Stimulated activated CD8-positive, alpha-beta memory T cell treated with anti-CD3 and anti-CD28 coated beads, Interleukin-12 subunit alpha, Interleukin-12 subunit beta, amount 100 ng/mL, for 4 hours (primary cell): ENCODE measurements around the gene IQGAP1.
"Not testable (repeated sequence)": the region's sequence is repeated elsewhere in the genome, so short reads cannot be mapped to it uniquely, and the experiment has no call there.

Experiments used
- DNase-seq: peaks from one replicate; pipeline ENCODE4 v3.0.0-alpha.2; 2020; ENCODE audit warnings: low read depth

Gene IQGAP1

GRCh38 chr15:90412356-90413194 is 24.5 kb downstream of the IQGAP1 start:
- DNase-seq, result no peak

- DNase-seq, result no peak
Observed at GRCh38 chr15:90413411-90414379, 25.7 kb downstream of the IQGAP1 start.

- no peak for DNase-seq
Observed at GRCh38 chr15:90414408-90415028, 26.5 kb downstream of the IQGAP1 start.

GRCh38 chr15:90416052-90416451 is 28.0 kb downstream of the IQGAP1 start:
- not testable (repeated sequence) for DNase-seq

DNA sequence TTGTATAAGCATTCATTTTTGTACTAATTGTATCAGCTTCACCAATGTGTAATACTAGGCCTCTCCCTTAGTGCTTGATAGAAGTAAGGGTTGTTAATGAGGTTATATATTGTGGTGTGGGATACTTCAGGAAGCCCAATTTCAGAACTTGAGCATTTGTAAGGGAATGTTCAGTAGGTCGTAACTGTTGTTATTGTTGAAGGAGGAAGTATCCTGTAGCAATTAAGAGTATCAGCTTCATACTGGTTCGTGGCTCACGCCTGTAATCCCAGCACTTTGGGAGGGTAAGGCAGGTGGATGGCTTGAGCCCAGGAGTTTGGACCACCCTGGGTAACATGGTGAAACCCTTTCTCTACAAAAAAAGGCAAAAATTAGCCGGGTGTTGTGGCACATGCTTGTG is 30.6 kb downstream of the IQGAP1 start:
- no peak for DNase-seq

DNA sequence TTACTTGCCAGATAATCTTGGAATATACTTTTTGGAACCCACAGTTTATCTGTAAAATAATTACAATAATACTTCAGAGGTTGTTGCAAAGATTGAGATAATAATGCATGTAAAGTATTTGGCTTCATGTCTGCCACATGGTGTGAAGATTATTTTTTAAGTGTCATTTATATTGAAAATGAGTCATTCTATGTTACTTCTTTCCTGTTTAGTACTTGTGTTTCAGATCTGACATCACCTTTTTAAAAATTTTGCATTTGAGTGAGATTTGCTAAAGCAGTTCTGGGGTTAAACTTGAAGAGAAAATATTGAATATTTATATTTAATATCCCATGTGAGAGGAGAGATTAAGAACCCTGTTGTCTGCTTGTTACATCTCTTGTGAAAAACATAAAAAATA is 31.2 kb downstream of the IQGAP1 start:
- no peak for DNase-seq

DNA sequence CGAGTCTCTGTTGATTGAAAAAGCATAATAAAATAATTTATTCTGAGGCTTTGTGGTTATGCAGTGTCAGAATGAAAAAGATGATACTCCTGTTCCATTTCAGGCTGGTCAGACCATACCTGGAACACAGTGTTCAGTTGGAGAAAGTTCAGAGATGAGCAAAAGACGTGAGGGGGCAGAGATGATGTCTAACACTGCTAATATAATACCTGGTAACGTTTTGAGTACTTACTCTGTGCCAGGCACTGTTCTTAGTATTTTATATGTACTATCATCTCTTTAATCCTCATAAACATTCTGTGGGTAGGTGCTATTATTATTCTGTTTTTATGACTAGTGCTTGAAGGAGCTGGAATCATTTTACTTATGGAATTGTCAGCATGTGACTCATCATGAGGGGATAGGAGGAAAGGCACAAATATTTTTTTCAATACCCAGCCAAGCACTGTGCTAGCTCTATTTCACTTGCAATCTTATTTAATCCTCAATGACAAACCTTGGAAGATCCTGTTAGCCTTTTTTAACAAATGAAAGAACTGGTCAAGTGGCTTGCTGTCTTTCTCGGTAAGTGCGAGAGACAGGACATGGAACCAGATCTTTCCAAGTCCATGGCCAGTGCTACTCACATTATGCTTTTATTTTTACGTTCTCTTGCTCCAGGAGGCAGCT is 31.8 kb downstream of the IQGAP1 start:
- no peak for DNase-seq

DNA sequence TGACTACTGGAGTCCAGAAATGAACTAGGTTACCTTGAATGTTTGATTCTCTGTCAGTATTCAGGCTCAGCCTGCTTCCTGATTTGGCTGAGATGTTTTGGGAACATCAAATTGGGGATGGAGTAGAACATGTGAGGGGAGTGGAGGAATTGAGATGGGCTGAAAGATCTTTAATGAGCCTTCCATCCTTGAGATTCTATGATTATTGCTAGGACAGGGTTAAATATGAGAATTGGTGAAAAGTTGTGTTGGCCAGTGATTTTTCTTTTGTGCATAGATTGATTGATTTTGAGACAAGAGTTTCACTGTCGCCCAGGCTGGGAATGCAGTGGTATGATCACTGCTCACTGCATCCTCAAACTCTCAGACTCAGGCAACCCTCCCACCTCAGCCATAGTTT is 32.4 kb downstream of the IQGAP1 start:
- no peak for DNase-seq

GRCh38 chr15:90421527-90421926 is 33.5 kb downstream of the IQGAP1 start:
- no peak for DNase-seq

- DNase-seq, result no peak
Observed at GRCh38 chr15:90422043-90422442, 34.0 kb downstream of the IQGAP1 start.

- DNase-seq, result no peak
Observed at GRCh38 chr15:90422936-90423335, 34.9 kb downstream of the IQGAP1 start.

DNA sequence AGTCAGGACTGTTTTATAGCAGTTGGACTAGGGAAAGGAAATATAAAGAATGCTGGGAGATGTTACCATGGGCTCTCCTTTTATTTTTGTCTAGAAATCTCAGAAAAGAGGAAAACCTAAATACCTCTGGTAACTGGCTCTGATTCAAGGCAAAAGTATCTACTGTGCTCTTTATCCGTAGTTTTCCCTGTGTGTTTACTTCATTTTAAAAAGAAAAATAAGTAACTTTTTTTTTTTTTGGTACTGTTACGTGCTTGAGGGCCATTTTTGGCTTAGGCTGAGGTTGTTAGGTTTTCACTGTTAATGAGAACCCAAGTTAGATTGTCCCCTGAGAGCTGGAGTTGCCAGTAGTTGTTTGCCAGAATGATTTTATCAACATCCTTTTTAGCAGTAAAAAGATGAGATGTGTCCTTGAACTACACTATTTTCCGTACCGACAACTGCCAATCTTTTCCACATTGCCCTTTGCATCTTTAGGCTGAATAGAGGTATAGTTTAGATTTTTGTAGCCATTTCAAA is 35.8 kb downstream of the IQGAP1 start:
- no peak for DNase-seq

DNA sequence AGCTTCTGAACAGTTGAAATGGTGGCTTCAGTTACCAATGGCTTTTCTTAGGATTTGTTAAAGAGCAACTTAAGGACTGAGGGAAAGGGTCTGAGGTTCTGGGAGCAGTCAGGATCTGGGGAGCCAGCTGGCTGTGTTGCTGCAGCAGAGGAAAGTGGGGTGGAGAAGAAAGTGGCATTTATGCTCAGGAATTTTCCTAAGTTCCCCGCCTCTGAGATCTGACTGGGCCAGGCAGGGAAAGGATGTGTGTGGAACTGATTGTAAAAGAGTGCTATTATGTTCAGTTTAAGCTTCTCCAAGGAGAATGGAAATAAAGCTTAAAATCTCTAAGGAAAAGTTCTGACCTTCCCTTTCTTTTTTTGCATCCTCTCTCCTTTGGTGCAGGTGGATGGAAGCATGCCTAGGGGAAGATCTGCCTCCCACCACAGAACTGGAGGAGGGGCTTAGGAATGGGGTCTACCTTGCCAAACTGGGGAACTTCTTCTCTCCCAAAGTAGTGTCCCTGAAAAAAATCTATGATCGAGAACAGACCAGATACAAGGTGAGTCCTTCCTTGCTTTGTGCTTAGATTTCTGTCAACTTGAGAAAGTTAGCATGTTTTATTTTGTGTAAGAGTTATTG is 37.8 kb downstream of the IQGAP1 start:
- no peak for DNase-seq

DNA sequence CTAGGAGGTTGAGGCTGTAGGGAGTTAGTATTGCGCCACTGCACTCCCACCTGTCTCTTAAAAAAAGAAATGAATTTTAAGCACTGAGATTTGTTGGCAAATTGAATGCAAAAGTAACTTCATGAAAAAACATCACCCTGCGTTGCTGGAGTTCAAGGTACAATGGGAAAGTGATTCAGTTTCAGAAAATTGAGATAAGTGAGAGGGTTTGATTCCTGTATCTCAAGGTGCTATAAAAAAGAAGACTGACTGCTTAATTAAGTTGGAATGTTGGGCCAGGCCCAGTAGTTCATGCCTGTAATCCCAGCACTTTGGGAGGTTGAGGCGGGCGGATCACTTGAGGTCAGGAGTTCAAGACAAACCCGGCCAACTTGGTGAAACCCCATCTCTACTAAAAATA is 39.1 kb downstream of the IQGAP1 start:
- DNase-seq, result no peak

DNA sequence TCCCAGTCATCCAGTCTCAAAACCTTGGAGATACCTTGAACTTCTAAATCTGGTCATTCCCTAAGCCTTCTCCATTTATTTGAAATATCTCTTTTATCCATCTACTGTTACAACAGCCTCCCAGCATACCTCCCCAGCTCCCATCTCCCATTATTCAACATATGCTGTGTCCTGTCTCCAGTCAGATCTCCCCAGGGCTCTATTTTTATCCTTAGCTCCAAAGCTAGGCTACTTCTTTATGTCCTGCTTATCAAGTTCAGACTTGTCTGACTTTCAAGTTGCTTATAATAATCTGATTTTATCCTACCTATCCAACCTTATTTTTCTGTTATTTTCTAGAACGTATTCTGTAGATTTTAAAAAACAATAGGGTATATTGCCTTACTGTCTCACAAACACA is 44.2 kb downstream of the IQGAP1 start:
- no peak for DNase-seq

GRCh38 chr15:90435652-90436337 is 47.8 kb downstream of the IQGAP1 start:
- DNase-seq, result no peak

DNA sequence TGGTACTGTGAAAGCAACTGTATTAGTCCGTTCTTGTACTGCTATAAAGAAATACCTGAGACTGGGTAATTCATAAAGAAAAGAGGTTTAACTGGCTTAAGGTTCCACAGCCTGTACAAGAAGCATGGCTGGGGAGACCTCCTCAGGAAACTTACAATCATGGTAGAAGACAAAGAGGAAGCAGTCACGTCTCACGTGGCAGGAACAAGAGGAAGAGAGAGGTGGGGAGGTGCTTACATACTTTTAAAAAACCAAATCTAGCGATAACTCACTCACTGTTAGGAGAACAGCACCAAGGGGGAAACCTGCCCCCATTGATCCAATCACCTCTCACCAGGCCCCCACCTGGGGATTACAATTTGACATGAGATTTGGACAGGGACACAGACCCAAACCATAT is 48.9 kb downstream of the IQGAP1 start:
- DNase-seq, result no peak

- DNase-seq, result no peak
Observed at GRCh38 chr15:90437516-90437915, 49.5 kb downstream of the IQGAP1 start.

DNA sequence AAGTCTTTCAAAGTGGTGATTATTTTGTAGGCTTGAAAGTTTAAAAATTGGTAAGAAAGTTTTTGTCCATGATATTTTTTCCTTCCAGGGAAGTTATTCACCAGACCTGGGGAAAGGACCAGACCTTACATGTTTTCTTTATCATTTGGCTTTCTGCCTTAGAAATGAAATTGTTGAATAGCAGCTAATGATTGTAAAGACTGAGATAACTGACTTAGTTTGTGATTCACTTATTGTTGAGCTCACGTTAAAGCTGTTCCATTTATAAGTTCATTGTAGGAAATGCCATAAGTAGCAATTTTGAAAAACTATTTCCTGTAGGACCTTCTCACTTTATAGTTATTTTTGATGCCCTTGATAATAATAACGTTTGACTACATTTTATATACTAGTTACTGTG is 51.9 kb downstream of the IQGAP1 start:
- no peak for DNase-seq

- DNase-seq, result no peak
Observed at GRCh38 chr15:90441027-90441426, 53.0 kb downstream of the IQGAP1 start.

- no peak for DNase-seq
Observed at GRCh38 chr15:90442423-90442822, 54.4 kb downstream of the IQGAP1 start.
